K562 (cell line): ENCODE data around the gene ADM2. TPM values are rescaled to one million over a fixed set of nuclear protein-coding genes. Genes with fewer than 3 reads are reported as not detected.
A peak's percentile ranks its signal among the peaks of the same experiment; 100 is the strongest.

Experiments
- ATAC-seq: fragments of 200-7000 bp; cut with Tn5 transposase; 3 replicates; pipeline ENCODE4 v1.9.1; 2020; ENCODE audit warnings: moderate library complexity
- BruUV-seq: library from RNA; stranded (reverse); fragments of 400-500 nt; replicated peaks from 2 replicates; lab custom pipeline; 2021; lab: Mats Ljungman, UMichigan
- CTCF ChIA-PET: fragments of 300-600 bp; formaldehyde crosslinking; extraction: SDS; loops from one replicate; lab custom pipeline; 2021; ENCODE audit warnings: low intra/inter-chr PET ratio; lab: Yijun Ruan, JAX
- POLR2A ChIA-PET: fragments of 300-600, 350-650 bp; sonication (Branson Sonifier 250); formaldehyde crosslinking; extraction: SDS; loops from one replicate; lab custom pipeline; 2021; ENCODE audit warnings: antibody characterized with exemption, inconsistent platforms; lab: Yijun Ruan, JAX
- DNase-seq, 4 experiments: peaks; one replicate each; pipeline versions ENCODE4 v3.0.0 to v3.0.0-alpha.2; 2011 to 2018; ENCODE audit warnings: low spot score in 3 of 4, mixed read lengths in 3 of 4; ENCODE audit errors: extremely low read depth in 1 of 4
- FAIRE-seq: peaks from 2 replicates; lab custom pipeline; 2011; peaks lifted over from hg19 to GRCh38; lab: Jason Lieb, UNC
- H2AFZ ChIP-seq: 2 replicates; pipeline ENCODE4 v1.6.0; 2011; ENCODE audit warnings: low read depth, low read length, control low read depth, inconsistent platforms
- H3K27ac ChIP-seq: fragments of 200-600 bp; 3 replicates; pipeline ENCODE4 v1.8.0; 2011; ENCODE audit warnings: low read depth, mild to moderate bottlenecking, control low read depth, inconsistent platforms, low read length, moderate library complexity, mixed read lengths; ENCODE audit errors: extremely low read depth
- H3K27me3 ChIP-seq, 2 experiments: fragments of 300-600 bp in 1 of 2; 2 replicates in 1 of 2; 3 replicates in 1 of 2; pipeline versions ENCODE4 v1.6.0 to v1.8.0; 2011; ENCODE audit warnings: inconsistent platforms in 2 of 2, low read length in 2 of 2, mild to moderate bottlenecking in 1 of 2, mixed read lengths in 1 of 2, moderate library complexity in 1 of 2; ENCODE audit not compliant: control insufficient read depth in 2 of 2, insufficient read depth in 2 of 2
- H3K36me3 ChIP-seq: fragments of 300-600 bp; 3 replicates; pipeline ENCODE4 v1.8.0; 2011; ENCODE audit warnings: mild to moderate bottlenecking, low read length, inconsistent platforms; ENCODE audit not compliant: control insufficient read depth, insufficient read depth
- H3K4me1 ChIP-seq, 2 experiments: fragments of 200-600 bp in 1 of 2; replicated peaks in 1 of 2; 2 replicates in 1 of 2; 3 replicates in 1 of 2; pipeline versions ENCODE4 v1.5.1 to v1.8.0; 2011; ENCODE audit warnings: inconsistent platforms in 2 of 2, low read length in 2 of 2, mild to moderate bottlenecking in 1 of 2, mixed read lengths in 1 of 2, moderate library complexity in 1 of 2; ENCODE audit not compliant: control insufficient read depth in 2 of 2, insufficient read depth in 2 of 2
- H3K4me2 ChIP-seq: 2 replicates; pipeline ENCODE4 v1.6.1; 2011; ENCODE audit warnings: low read length, control low read depth, inconsistent platforms, mixed read lengths; ENCODE audit not compliant: insufficient read depth
- H3K4me3 ChIP-seq: fragments of 200-600 bp; sonication (generic), shearing (Covaris generic); 2 replicates; pipeline ENCODE4 v1.5.1; 2016; ENCODE audit warnings: control low read depth, inconsistent platforms
- H3K79me2 ChIP-seq: fragments of 200-600 bp; 3 replicates; pipeline ENCODE4 v1.8.0; 2011; ENCODE audit warnings: low read length, inconsistent platforms; ENCODE audit not compliant: control insufficient read depth, insufficient read depth
- H3K9ac ChIP-seq, 2 experiments: 2 replicates each; pipeline versions ENCODE4 v1.6.0 to v1.6.1; 2011; ENCODE audit warnings: low read depth in 2 of 2, low read length in 2 of 2, control low read depth in 1 of 2, inconsistent platforms in 1 of 2, mild to moderate bottlenecking in 1 of 2, mixed read lengths in 1 of 2; ENCODE audit not compliant: insufficient read depth in 1 of 2
- H3K9me1 ChIP-seq: one replicate; pipeline ENCODE4 v1.6.0; 2011; ENCODE audit warnings: inconsistent platforms, mild to moderate bottlenecking, low read length, moderate library complexity; ENCODE audit not compliant: control insufficient read depth, insufficient read depth
- H3K9me3 ChIP-seq: replicated peaks from 2 replicates; pipeline ENCODE4 v1.5.1; 2011; ENCODE audit warnings: low read depth, low read length, inconsistent platforms; ENCODE audit not compliant: control insufficient read depth, insufficient read depth
- H4K20me1 ChIP-seq: replicated peaks from 2 replicates; pipeline ENCODE4 v1.6.1; 2011; ENCODE audit warnings: low read length, inconsistent platforms, mixed read lengths; ENCODE audit not compliant: control insufficient read depth, insufficient read depth
- CREB3 ChIP-seq: fragments of 450-650 bp; conservative IDR thresholded peaks from 2 replicates; pipeline ENCODE4 v1.6.1; 2016; ENCODE audit warnings: missing genetic modification characterization, low read depth, mild to moderate bottlenecking, missing compliant biosample characterization, moderate library complexity
- ELK1 ChIP-seq: sonication (generic); formaldehyde crosslinking; IDR thresholded peaks from 2 replicates; pipeline ENCODE4 v1.8.1; 2022; ENCODE audit warnings: missing genetic modification reagents
- FOXP1 ChIP-seq: sonication (generic); formaldehyde crosslinking; IDR thresholded peaks from 2 replicates; pipeline ENCODE4 v1.8.0; 2022; ENCODE audit warnings: mild to moderate bottlenecking, missing genetic modification reagents
- GABPB2 ChIP-seq: fragments of 250-450 bp; sonication (Bioruptor Pico); conservative IDR thresholded peaks from 2 replicates; pipeline ENCODE4 v1.5.1; 2021; ENCODE audit warnings: mild to moderate bottlenecking
- HCFC1 ChIP-seq: IDR thresholded peaks from 2 replicates; pipeline ENCODE4 v1.6.1; 2012; ENCODE audit warnings: low read depth, low read length, improper control_type of control experiment
- L3MBTL2 ChIP-seq: fragments of 450-650 bp; IDR thresholded peaks from 2 replicates; pipeline ENCODE4 v1.6.1; 2016; ENCODE audit warnings: mild to moderate bottlenecking, moderate library complexity
- NR2F6 ChIP-seq: fragments of 450-650 bp; formaldehyde crosslinking; IDR thresholded peaks from 2 replicates; pipeline ENCODE4 v1.4.0; 2020; ENCODE audit warnings: mild to moderate bottlenecking
- RBM15 ChIP-seq: fragments of 200-400 bp; formaldehyde crosslinking; IDR thresholded peaks from 2 replicates; pipeline ENCODE4 v1.6.1; 2018; ENCODE audit warnings: mild to moderate bottlenecking, low read length, moderate library complexity; ENCODE audit not compliant: insufficient read depth
- ZBTB26 ChIP-seq: fragments of 450-650 bp; formaldehyde crosslinking; IDR thresholded peaks from 2 replicates; pipeline ENCODE4 v1.4.0; 2022; ENCODE audit warnings: missing genetic modification characterization
- ZC3H11A ChIP-seq: IDR thresholded peaks from 2 replicates; pipeline ENCODE4 v1.6.1; 2012; ENCODE audit warnings: low read depth, low read length, improper control_type of control experiment
- ZFP1 ChIP-seq: fragments of 450-650 bp; formaldehyde crosslinking; IDR thresholded peaks from 2 replicates; pipeline ENCODE4 v1.4.0; 2020; ENCODE audit warnings: mild to moderate bottlenecking, mixed read lengths
- ZNF12 ChIP-seq: sonication (generic); formaldehyde crosslinking; IDR thresholded peaks from 2 replicates; pipeline ENCODE4 v1.4.0; 2020; ENCODE audit warnings: mild to moderate bottlenecking, missing genetic modification reagents
- ZNF561 ChIP-seq: fragments of 450-650 bp; formaldehyde crosslinking; conservative IDR thresholded peaks from 2 replicates; pipeline ENCODE4 v1.4.0; 2020; ENCODE audit warnings: mild to moderate bottlenecking, moderate library complexity
- ZNF740 ChIP-seq, 3 experiments: fragments of 200-800 bp in 1 of 3; sonication (Bioruptor generic) in 1 of 3; sonication (generic) in 1 of 3; formaldehyde crosslinking in 1 of 3; IDR thresholded peaks; 2 replicates each; pipeline versions ENCODE4 v1.6.1 to v1.8.0; 2016 to 2022; ENCODE audit warnings: mild to moderate bottlenecking in 2 of 3, missing compliant biosample characterization in 2 of 3, missing genetic modification characterization in 2 of 3, missing genetic modification reagents in 1 of 3
- WGBS: fragments of 100-300 bp; shearing (Covaris generic); methylation state at CpG from one replicate; pipeline ENCODE4 v1.1.6; 2016; ENCODE audit warnings: low coverage, mixed read lengths; ENCODE audit not compliant: insufficient coverage; ENCODE audit errors: missing lambda C conversion rate; 5-methylcytosine and 5-hydroxymethylcytosine counted together
- in situ Hi-C: fragments of 300-500 bp; cut with MboI; formaldehyde crosslinking; loops from 4 replicates; pipeline ENCODE4 v1.15.0; 2018; ENCODE audit warnings: inconsistent platforms, mixed read lengths
- intact Hi-C: fragments of 100-400 bp; cut with micrococcal nuclease; formaldehyde crosslinking; loops from 2 replicates; pipeline ENCODE4 v1.14.2; 2022
- polyA plus RNA-seq, 8 experiments: library from polyadenylated mRNA; depleted of rRNA in 4 of 8; stranded (reverse) in 5 of 8; unstranded in 3 of 8; fragments of >200 nt; fragmentation: Nextera tagmentation in 2 of 8; fragmentation: Illumina TruSeq in 1 of 8; extraction: Ambion mirVana in 2 of 8; extraction: Trizol in 1 of 8; gene quantifications; 2 replicates each; pipeline versions ENCODE4 v1.2.1 to v1.2.3, GENCODE V29; 2011 to 2014; ENCODE audit warnings: inconsistent platforms in 1 of 8, missing spikeins in 1 of 8
- total RNA-seq, 7 experiments: library from RNA; depleted of rRNA in 6 of 7; stranded (reverse); fragments of >200 nt in 6 of 7; fragmentation: Illumina TruSeq in 2 of 7; extraction: Trizol in 2 of 7; gene quantifications; 2 replicates each; pipeline versions ENCODE4 v1.2.1 to v1.2.3, GENCODE V29; 2011 to 2021; ENCODE audit warnings: low replicate concordance in 1 of 7

Gene ADM2
- total and polyA plus RNA-seq, 9 of the 15 experiments (the other 6 are each of a cell fraction or from before 2014, with no cell fraction given): 0.11 to 5.1 (median 0.38) TPM

- Histone ChIP-seq H3K36me3 (peaks cover 64% of the 10 kb centered on the region; the same call in 1 of the 3 replicates), H3K27ac (no peak overlapping the region), H4K20me1 (peaks cover 12% of the 10 kb centered on the region; the same call in 1 of the 2 replicates), H3K79me2 (peaks cover 34% of the 10 kb centered on the region), H3K4me3 (no peak overlapping the region), H3K9ac (peak overlapping the region in 1 of 2 experiments; percentile 9; a peak in 1 of 4 replicates), H3K9me3 (no peaks in the 10 kb centered on the region), H3K4me1 (peaks cover 8 to 46% of the 10 kb centered on the region in 2 experiments; a peak in 4 of 5 replicates), H3K27me3 (no peaks in the 10 kb centered on the region), H2AFZ (no peak overlapping the region), H3K4me2 (no peak overlapping the region), H3K9me1 (no peaks in the 10 kb centered on the region)
- CTCF ChIA-PET: no interaction called here
- 91% methylated on average over 8 of the region's 15 CpGs for WGBS
- FAIRE-seq: no peak
- no peak for DNase-seq
- BruUV-seq: no TSS peak
- POLR2A ChIA-PET: interaction anchor here (0.5 to 5.3 kb wide), 9 partner anchors 8 to 331 kb away, joined by 3 to 65 read pairs (median 4); partner anchors contain the start of genes LMF2, NCAPH2 and SYCE3
- in situ Hi-C loops (loop anchor here (5.0 kb wide), 1 partner anchor 45 kb away; no protein-coding TSS in a partner anchor), intact Hi-C loops (no loop called here)
- TF ChIP-seq FOXP1 (CRISPR knock-in tag) (no peak), GABPB2 (CRISPR knock-in tag) (no peak), ZNF561 (CRISPR knock-in tag) (no peak), CREB3 (no peak), ZNF12 (CRISPR knock-in tag) (no peak), ZNF740 (CRISPR knock-in tag; IDR thresholded peaks at IDR 0.05) (no peak), ZNF740 (tag; IDR thresholded peaks at IDR 0.05) (no peak), HCFC1 (no peak), RBM15 (no peak), NR2F6 (CRISPR knock-in tag) (no peak), ZC3H11A (no peak), ZBTB26 (CRISPR knock-in tag) (no peak), L3MBTL2 (no peak), ELK1 (CRISPR knock-in tag) (no peak), ZFP1 (no peak)
- ATAC-seq: no peak
Observed at GRCh38 chr22:50522208-50522805, 41.0 kb downstream of the ADM2 start.
